ENCODE data around the gene RTCA. TPM values are rescaled to one million over a fixed set of nuclear protein-coding genes. Genes with fewer than 3 reads are reported as not detected.

The RTCA gene
- total and polyA plus RNA-seq, 12 donors: 19.0 to 61.2 (median 34.0) TPM

DNA sequence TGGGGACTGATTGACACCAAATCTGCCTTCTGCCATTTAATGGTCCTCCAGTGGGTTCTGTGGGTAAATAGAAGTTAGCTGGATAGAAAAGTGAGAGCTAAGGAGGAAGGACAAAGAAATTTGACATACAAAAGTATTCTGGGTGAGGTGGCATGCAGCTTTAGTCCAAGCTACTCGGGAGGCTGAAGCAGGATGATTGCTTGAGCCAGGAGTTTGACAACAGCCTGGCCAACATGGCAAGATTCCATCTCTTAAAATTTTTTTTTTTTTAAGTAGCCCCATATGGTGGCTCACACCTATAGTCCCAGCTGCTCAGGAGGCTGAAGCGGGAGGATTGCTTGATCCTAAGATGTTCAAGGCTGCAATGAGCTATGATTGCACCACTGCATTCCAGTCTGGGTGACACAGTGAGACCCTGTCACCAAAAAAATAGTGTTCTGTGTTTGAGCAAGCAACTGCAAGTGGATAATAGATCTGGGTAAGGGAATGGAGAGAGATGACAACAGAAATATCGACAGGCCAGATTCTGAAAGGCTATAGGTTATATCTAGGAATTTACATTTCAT lies 13.4 kb downstream of the RTCA start:
- DNase-seq: peak in 1 of 7 donors; percentile 20
- 85 to 95% (median 90%) methylated on average over 3 of the region's 3 CpGs for WGBS, 4 donors
- H3K4me1 ChIP-seq (replicated peaks in 1 of 2): no peaks in the 10 kb centered on the region
- no peaks in the 10 kb centered on the region for H3K9me3 ChIP-seq (replicated peaks in 1 of 3)
- H3K4me3 ChIP-seq: no peak overlapping the region
- intact Hi-C loops (cut with DNase I): loop anchor here in 1 of 2 donors (10.0 kb wide), 1 partner anchor 135 kb away; no protein-coding TSS in a partner anchor
- peaks cover 0 to 78% of the 10 kb centered on the region in 2 donors for H3K36me3 ChIP-seq (replicated peaks in 1 of 2)
- no peaks in the 10 kb centered on the region for H3K27me3 ChIP-seq
- no peak overlapping the region for H3K27ac ChIP-seq
- no peak for TF ChIP-seq CTCF (IDR thresholded peaks at IDR 0.05)
- TF ChIP-seq POLR2A (IDR thresholded peaks at IDR 0.05): no peak

DNA sequence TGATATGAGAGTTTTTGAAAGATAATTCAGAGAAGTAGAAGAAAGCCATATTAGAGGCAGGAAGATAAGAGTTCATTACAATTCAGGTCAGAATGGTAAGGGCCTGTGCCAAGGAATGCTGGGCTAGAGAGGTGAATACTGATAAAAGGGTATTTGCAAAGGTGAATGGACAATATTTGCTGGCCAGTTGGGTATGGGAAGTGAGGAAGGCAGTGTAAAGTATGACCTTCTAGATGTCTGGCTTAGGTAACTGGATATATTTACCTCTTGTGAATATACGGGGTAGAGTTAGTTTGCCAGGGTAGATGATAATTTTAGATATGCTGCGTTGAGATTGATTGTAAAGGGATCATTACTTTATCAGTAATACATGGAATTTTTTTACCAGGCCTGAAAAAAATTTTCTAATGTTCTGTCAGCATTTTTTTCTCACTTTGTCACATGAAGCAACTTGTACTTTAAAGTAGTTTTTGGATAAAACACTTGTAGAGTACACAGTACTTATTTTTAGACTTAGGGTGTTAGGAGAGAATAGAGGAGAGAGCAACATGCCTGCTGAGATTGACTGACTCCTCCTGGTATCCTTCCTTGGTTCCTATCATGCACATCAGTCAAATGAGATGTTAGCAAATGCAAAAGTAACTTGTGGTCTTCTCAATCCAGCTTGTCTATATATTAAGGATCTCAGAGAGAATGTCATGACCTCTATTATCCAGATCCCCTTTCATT lies 14.1 kb downstream of the RTCA start:
- no peak for TF ChIP-seq POLR2A (IDR thresholded peaks at IDR 0.05)
- TF ChIP-seq CTCF (IDR thresholded peaks at IDR 0.05): no peak
- Histone ChIP-seq H3K36me3 (replicated peaks in 1 of 2) (peaks cover 0 to 79% of the 10 kb centered on the region in 2 donors), H3K4me1 (replicated peaks in 1 of 2) (no peaks in the 10 kb centered on the region), H3K9me3 (replicated peaks in 1 of 3) (no peaks in the 10 kb centered on the region), H3K27ac (no peak overlapping the region), H3K27me3 (no peaks in the 10 kb centered on the region), H3K4me3 (no peak overlapping the region)
- DNase-seq: no peak
- intact Hi-C loops (cut with DNase I): loop anchor here in 1 of 2 donors (10.0 kb wide), 1 partner anchor 135 kb away; no protein-coding TSS in a partner anchor
- WGBS, 4 donors: 73 to 86% (median 85%) methylated on average over 2 of the region's 2 CpGs

GRCh38 chr1:100284591-100284990 lies 18.6 kb downstream of the RTCA start:
- no peaks in the 10 kb centered on the region for H3K27me3 ChIP-seq
- no peaks in the 10 kb centered on the region for H3K9me3 ChIP-seq (replicated peaks in 1 of 3)
- H3K36me3 ChIP-seq (replicated peaks in 1 of 2): peaks cover 0 to 75% of the 10 kb centered on the region in 2 donors
- no peaks in the 10 kb centered on the region for H3K4me1 ChIP-seq (replicated peaks in 1 of 2)
- H3K27ac ChIP-seq: no peak overlapping the region
- DNase-seq: no peak
- TF ChIP-seq CTCF (IDR thresholded peaks at IDR 0.05) (no peak), POLR2A (IDR thresholded peaks at IDR 0.05) (no peak)
- no peak overlapping the region for H3K4me3 ChIP-seq
- 95 to 98% (median 96%) methylated on average over 5 of the region's 5 CpGs for WGBS, 4 donors
- intact Hi-C loops (cut with DNase I): no loop called here

DNA sequence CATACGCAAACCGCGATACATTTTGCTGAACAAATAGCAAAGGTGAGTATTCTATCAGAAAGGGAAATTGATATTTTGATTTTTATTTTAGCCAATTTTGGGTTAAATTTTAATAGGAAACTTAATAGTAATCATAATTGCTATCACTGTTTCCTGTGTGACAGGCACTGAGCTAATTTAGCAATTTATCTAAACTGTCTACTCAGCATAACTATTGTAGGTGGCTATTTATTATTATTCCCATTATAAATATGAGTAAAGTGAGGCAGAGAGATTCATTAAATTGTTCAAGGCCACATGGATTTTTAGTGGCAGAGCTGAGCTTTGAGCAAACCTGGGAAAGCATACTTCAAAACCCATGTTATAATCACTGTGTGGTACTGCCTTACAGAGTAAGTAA lies 21.1 kb downstream of the RTCA start:
- no peak for DNase-seq
- H3K36me3 ChIP-seq (replicated peaks in 1 of 2): peaks cover 0 to 81% of the 10 kb centered on the region in 2 donors
- 97 to 100% (median 98%) methylated on average over 3 of the region's 3 CpGs for WGBS, 4 donors

More for the DNA sequence above, 21.1 kb downstream of the RTCA start:
- Histone ChIP-seq H3K9me3 (replicated peaks in 1 of 3) (no peaks in the 10 kb centered on the region), H3K4me1 (replicated peaks in 1 of 2) (no peaks in the 10 kb centered on the region), H3K4me3 (no peak overlapping the region), H3K27me3 (no peaks in the 10 kb centered on the region), H3K27ac (no peak overlapping the region)
- no peak for TF ChIP-seq POLR2A (IDR thresholded peaks at IDR 0.05)
- TF ChIP-seq CTCF (IDR thresholded peaks at IDR 0.05): no peak
- intact Hi-C loops (cut with DNase I): no loop called here

Data from adrenal gland (tissue), 12 donors.